WERI-Rb-1 (cell line): Measurements from ENCODE around the gene MAGI2.

Experiments used
- DNase-seq: peaks from one replicate; pipeline ENCODE4 v3.0.0-alpha.2; 2020
- H3K27ac ChIP-seq: fragments of 250-450 bp; sonication (Bioruptor Pico); 2 replicates; pipeline ENCODE4 v1.5.1; 2020; ENCODE audit warnings: mild to moderate bottlenecking, moderate library complexity
- H3K27me3 ChIP-seq: fragments of 250-450 bp; sonication (Bioruptor Pico); 2 replicates; pipeline ENCODE4 v1.5.1; 2021; ENCODE audit warnings: mild to moderate bottlenecking, low read depth, moderate library complexity; ENCODE audit not compliant: insufficient read depth, severe bottlenecking
- H3K36me3 ChIP-seq: fragments of 250-450 bp; sonication (Bioruptor Pico); 2 replicates; pipeline ENCODE4 v1.5.1; 2020; ENCODE audit warnings: mild to moderate bottlenecking, moderate library complexity
- H3K4me3 ChIP-seq: 2 replicates; pipeline ENCODE4 v1.5.1; 2011; ENCODE audit warnings: low read depth, mild to moderate bottlenecking, control low read depth, low read length
- H3K9me3 ChIP-seq: fragments of 250-450 bp; sonication (Bioruptor Pico); 2 replicates; pipeline ENCODE4 v1.5.1; 2021; ENCODE audit warnings: mild to moderate bottlenecking, moderate library complexity; ENCODE audit not compliant: severe bottlenecking
- CTCF ChIP-seq: IDR thresholded peaks from 2 replicates; pipeline ENCODE4 v1.5.1; 2011; ENCODE audit warnings: low read depth, mild to moderate bottlenecking, control low read depth, inconsistent platforms, low read length

The MAGI2 gene

GRCh38 chr7:78197447-78197846 is 1256.0 kb downstream of the MAGI2 start:
- no peak for DNase-seq
- Histone ChIP-seq H3K9me3 (no peaks in the 10 kb centered on the region), H3K4me3 (no peak overlapping the region), H3K27me3 (no peaks in the 10 kb centered on the region), H3K36me3 (no peaks in the 10 kb centered on the region), H3K27ac (no peak overlapping the region)
- no peak for TF ChIP-seq CTCF

- no peak for DNase-seq
- no peak for TF ChIP-seq CTCF
- Histone ChIP-seq H3K36me3 (no peaks in the 10 kb centered on the region), H3K9me3 (no peaks in the 10 kb centered on the region), H3K27ac (no peak overlapping the region), H3K27me3 (no peaks in the 10 kb centered on the region), H3K4me3 (no peak overlapping the region)
These were observed 1258.2 kb downstream of the MAGI2 start for GRCh38 chr7:78195281-78195680.

- Histone ChIP-seq H3K27ac (no peak overlapping the region), H3K9me3 (no peaks in the 10 kb centered on the region), H3K36me3 (no peaks in the 10 kb centered on the region), H3K4me3 (no peak overlapping the region), H3K27me3 (no peaks in the 10 kb centered on the region)
- TF ChIP-seq CTCF: no peak
- no peak for DNase-seq
These were observed 1258.9 kb downstream of the MAGI2 start for GRCh38 chr7:78194611-78195010.

- H3K36me3 ChIP-seq: no peaks in the 10 kb centered on the region
- H3K27me3 ChIP-seq: no peaks in the 10 kb centered on the region
These were observed 1261.9 kb downstream of the MAGI2 start for GRCh38 chr7:78191475-78192079.

GRCh38 chr7:78189762-78190161 is 1263.7 kb downstream of the MAGI2 start:
- Histone ChIP-seq H3K36me3 (no peaks in the 10 kb centered on the region), H3K9me3 (no peaks in the 10 kb centered on the region), H3K27me3 (no peaks in the 10 kb centered on the region), H3K27ac (no peak overlapping the region), H3K4me3 (no peak overlapping the region)
- no peak for TF ChIP-seq CTCF
- DNase-seq: no peak

More at GRCh38 chr7:78191475-78192079, 1261.9 kb downstream of the MAGI2 start:
- TF ChIP-seq CTCF: no peak
- no peaks in the 10 kb centered on the region for H3K9me3 ChIP-seq
- no peak for DNase-seq
- no peak overlapping the region for H3K4me3 ChIP-seq
- H3K27ac ChIP-seq: no peak overlapping the region

- Histone ChIP-seq H3K36me3 (no peaks in the 10 kb centered on the region), H3K27me3 (no peaks in the 10 kb centered on the region), H3K9me3 (no peaks in the 10 kb centered on the region), H3K4me3 (no peak overlapping the region), H3K27ac (no peak overlapping the region)
- no peak for TF ChIP-seq CTCF
- DNase-seq: no peak
These were observed 1268.2 kb downstream of the MAGI2 start for GRCh38 chr7:78185149-78185745.
